ENCODE measurements around the gene RFX8.
A peak's percentile ranks its signal among the peaks of the same experiment; 100 is the strongest.

The RFX8 gene

GRCh38 chr2:101349893-101350662 lies 124.8 kb downstream of the RFX8 start:
- DNase-seq (ENCODE audit: low spot score), result peak; percentile 23

- DNase-seq (ENCODE audit: low spot score), result peak; percentile 33
Observed at GRCh38 chr2:101348883-101349282, 126.0 kb downstream of the RFX8 start.
